Fibroblast of lung (primary cell): ENCODE measurements around the gene CERK.

Source experiments
- EZH2 ChIP-seq: IDR thresholded peaks from 2 replicates; pipeline ENCODE4 v1.5.1; 2012; ENCODE audit warnings: low read length, control low read depth, mild to moderate bottlenecking; ENCODE audit errors: missing control alignments
- TF ChIP-seq, protein P1 (sequence below), 2 donors: IDR thresholded peaks in 1 of 2; conservative IDR thresholded peaks in 1 of 2; 1 replicate in 1 of 2; 2 replicates in 1 of 2; pipeline ENCODE4 v1.5.1; 2011 to 2012; ENCODE audit warnings: low read length in 2 of 2, control low read depth in 1 of 2, inconsistent platforms in 1 of 2, low read depth in 1 of 2, mild to moderate bottlenecking in 1 of 2

DNA sequence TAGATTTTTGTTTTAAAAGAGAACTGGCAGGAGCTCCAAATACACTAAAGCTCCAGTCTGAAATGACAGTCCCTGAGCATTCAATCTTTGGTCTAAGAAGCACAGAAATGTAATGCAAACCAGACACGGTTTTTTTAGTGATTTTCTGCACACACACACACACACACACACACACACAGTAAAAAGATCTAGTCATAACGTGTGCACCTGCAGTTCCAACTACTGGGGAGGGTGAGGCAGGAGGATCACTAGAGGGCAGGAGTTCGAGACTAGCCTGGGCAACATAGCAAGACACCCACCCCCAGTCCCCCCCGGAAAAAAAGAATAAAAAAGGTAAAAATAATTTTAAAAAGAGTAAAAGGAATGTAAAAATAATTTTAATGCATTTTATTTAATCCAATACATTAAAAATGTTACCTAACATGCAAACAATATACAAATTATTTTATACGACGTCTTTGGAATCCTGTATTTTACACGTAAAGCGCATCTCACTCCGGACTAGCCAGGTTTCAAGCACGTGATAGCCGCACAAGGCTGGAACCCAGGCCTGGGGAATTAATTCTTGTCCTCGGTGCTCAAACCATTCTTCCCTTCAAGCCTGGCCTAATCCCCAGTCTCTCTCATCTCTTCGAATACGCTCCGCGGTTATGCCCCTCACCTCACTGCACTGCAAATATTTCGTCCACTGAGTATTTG lies 23.6 kb upstream of the CERK start:
- TF ChIP-seq, protein P1, sequence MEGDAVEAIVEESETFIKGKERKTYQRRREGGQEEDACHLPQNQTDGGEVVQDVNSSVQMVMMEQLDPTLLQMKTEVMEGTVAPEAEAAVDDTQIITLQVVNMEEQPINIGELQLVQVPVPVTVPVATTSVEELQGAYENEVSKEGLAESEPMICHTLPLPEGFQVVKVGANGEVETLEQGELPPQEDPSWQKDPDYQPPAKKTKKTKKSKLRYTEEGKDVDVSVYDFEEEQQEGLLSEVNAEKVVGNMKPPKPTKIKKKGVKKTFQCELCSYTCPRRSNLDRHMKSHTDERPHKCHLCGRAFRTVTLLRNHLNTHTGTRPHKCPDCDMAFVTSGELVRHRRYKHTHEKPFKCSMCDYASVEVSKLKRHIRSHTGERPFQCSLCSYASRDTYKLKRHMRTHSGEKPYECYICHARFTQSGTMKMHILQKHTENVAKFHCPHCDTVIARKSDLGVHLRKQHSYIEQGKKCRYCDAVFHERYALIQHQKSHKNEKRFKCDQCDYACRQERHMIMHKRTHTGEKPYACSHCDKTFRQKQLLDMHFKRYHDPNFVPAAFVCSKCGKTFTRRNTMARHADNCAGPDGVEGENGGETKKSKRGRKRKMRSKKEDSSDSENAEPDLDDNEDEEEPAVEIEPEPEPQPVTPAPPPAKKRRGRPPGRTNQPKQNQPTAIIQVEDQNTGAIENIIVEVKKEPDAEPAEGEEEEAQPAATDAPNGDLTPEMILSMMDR (conservative IDR thresholded peaks at IDR 0.05 in 1 of 2, IDR thresholded peaks at IDR 0.05 in 1 of 2; ENCODE audit: low read depth in 1 of 2, low read length in 2 of 2): no peak
- no peak for TF ChIP-seq EZH2
